Smooth muscle cell of the brain vasculature (primary cell): Measurements from ENCODE around the gene SLC30A7.

Source experiments
- DNase-seq: peaks from one replicate; pipeline ENCODE4 v3.0.0-alpha.2; 2012; ENCODE audit warnings: low read depth, low spot score

SLC30A7 gene

DNA sequence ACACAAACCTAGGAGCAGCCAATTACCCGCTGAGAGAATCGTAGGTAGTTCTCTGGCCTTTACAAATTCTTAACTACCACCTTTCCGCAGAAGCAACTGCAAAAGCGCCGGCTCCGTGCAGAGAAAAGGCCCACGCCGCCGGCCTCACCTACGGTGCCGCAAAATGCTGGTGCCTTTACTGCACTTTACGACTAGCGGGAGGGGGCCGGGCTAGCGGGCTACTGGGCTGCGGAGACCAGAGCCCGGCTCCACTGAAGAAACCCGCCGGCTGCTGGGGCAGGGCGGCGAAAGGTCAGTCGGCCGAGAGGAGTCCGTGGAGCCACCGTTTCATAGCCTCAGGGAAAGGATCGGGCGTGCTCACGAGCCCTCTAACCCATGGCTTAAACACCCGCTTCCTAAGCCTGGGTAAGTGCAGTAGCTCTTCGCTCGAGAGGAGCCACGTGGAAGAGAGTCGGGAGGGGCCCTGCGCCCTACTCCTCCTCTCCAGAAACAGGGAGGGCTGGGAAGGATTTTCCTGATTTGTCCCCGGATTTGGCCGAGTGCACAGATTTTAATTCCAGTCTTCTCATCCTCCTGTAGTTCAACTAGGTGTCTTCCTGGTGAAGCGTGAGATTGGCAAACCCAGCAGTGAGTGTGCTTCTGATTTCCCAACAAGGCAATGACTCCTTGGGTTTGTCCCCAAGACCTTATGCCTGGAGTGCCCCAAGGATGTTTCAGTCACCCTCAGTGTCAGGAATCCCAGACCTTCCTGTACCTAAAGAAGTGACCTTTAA, 130.0 kb downstream of the SLC30A7 start, which contains the start of gene DPH5:
TSS of gene DPH5 (minus strand) at position 128 of the 773 bp plus-strand sequence. CDS start 341 bp downstream, outside the sequence.
- peak; percentile 70 for DNase-seq

DNA sequence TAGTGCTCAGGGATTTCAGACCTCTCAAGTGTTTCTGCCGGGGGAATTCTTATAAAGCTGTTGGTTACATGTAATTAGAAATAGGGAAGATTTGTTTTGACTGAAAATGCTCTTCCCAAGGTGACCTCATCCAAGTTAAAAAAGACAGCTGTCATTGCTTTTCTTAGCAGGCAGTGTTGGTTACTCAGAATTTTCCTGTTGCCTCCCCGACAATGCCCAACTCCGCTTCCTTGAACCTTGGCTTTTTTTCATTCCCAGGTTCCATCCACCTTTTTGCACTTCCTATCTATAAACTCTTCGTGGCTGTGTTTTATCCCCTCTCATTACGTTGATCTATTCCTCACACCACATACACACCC, 130.5 kb downstream of the SLC30A7 start:
- DNase-seq: no peak

GRCh38 chr1:101027194-101027772, 131.4 kb downstream of the SLC30A7 start:
- no peak for DNase-seq

- DNase-seq: no peak
These were observed 132.6 kb downstream of the SLC30A7 start for GRCh38 chr1:101028466-101028865.

DNA sequence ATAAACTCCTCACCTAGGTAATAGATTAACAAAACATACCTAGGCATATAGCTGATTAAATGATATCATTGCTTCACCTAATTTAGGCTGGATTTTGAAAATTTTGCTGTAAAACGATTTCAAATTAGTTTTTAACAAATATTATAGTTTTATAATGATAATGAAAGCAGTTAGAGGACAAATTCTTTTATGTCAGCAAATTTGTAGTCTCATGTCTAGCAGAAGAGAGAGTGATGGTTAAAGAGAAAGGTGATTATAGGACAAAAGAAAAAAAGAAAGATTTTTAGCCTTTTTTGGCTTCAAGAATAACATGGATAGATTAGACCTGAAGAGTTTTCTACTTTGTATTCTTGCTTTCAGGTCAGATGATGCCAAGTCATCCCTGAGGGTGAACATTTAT, 133.3 kb downstream of the SLC30A7 start:
- no peak for DNase-seq

DNA sequence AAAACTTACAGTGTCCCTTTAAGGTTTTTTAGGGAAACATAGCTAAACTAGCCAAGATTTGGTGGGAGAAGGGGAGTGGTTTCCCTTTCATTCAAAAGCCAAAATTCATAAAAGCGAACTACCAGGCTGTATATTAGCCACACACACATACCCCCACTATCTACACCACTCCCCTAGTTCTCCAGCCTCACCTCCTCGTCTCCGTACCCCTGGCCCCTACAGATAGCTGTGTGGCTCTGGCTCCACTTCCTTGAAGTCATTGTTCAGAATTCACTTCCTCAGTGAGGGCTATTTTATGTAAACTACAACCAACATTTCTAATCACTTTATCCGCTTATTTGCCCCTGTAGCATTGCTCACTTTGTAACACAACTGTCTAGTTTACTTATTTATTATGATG, 135.0 kb downstream of the SLC30A7 start:
- DNase-seq: no peak
